GM18502 (cell line): Measurements from ENCODE around the gene CENPE.
"Not testable (repeated sequence)": the region's sequence is repeated elsewhere in the genome, so short reads cannot be mapped to it uniquely, and the experiment has no call there.

Experiments
- ATAC-seq: cut with Tn5 transposase; IDR thresholded peaks from one replicate; pipeline ENCODE4 v1.9.1; 2021; ENCODE audit warnings: mild to moderate bottlenecking; ENCODE audit not compliant: unreplicated experiment, poor library complexity

Gene CENPE, protein sequence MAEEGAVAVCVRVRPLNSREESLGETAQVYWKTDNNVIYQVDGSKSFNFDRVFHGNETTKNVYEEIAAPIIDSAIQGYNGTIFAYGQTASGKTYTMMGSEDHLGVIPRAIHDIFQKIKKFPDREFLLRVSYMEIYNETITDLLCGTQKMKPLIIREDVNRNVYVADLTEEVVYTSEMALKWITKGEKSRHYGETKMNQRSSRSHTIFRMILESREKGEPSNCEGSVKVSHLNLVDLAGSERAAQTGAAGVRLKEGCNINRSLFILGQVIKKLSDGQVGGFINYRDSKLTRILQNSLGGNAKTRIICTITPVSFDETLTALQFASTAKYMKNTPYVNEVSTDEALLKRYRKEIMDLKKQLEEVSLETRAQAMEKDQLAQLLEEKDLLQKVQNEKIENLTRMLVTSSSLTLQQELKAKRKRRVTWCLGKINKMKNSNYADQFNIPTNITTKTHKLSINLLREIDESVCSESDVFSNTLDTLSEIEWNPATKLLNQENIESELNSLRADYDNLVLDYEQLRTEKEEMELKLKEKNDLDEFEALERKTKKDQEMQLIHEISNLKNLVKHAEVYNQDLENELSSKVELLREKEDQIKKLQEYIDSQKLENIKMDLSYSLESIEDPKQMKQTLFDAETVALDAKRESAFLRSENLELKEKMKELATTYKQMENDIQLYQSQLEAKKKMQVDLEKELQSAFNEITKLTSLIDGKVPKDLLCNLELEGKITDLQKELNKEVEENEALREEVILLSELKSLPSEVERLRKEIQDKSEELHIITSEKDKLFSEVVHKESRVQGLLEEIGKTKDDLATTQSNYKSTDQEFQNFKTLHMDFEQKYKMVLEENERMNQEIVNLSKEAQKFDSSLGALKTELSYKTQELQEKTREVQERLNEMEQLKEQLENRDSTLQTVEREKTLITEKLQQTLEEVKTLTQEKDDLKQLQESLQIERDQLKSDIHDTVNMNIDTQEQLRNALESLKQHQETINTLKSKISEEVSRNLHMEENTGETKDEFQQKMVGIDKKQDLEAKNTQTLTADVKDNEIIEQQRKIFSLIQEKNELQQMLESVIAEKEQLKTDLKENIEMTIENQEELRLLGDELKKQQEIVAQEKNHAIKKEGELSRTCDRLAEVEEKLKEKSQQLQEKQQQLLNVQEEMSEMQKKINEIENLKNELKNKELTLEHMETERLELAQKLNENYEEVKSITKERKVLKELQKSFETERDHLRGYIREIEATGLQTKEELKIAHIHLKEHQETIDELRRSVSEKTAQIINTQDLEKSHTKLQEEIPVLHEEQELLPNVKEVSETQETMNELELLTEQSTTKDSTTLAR (N-terminal part only)

DNA sequence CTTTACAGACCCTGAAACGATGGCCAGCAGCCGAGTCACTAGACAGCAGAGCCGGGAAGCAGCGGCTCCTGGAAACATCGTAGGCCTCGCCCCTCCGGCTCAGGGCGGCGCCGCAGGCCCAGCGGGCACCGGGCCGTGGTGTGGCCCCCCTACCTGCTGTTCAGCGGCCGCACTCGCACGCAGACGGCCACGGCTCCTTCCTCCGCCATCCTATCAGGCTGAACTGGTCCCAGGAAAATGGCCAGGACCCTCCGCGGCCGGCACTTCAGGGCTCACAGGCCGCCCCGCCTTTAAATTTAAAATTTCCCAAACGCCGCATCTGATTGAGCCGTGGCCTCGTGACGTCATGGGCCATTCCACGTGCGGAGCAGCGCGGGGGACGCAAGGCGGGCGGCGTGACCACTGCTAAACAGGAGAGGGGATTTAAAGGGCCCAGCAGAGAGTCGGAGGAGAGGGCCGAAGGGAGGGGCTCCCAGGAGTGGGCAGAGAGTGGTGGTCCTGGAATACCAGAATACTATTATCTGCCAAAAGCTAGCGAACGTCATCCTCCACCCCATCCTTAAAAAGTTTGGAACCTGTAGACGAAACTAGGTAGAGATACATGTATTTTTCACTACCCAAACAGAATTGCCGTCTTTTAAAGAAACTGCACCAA, at the start of gene CENPE:
TSS of gene CENPE (minus strand) at position 233 of the 655 bp plus-strand sequence. CDS start at position 209, 24 bp downstream.
- ATAC-seq, result peak; percentile 95

DNA sequence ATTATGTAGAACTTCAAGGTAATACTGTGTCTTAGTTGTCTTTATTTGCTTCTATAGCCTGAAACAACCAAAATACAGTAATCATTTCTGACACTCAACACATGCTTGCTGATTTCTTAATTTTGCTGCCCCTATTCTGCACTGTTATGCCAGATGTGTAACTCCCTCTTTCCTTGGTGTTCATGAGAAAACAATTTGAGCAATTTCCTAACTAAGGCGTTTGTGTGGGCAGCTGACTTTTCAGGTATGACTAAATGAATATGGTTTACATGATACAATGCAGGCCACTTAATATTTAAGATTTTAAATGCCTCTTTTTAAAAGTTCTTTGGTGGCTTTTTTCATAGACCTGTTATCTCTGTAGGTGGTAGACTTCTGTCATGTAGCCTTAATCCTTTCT, 46.1 kb upstream of the CENPE start:
- no peak for ATAC-seq

DNA sequence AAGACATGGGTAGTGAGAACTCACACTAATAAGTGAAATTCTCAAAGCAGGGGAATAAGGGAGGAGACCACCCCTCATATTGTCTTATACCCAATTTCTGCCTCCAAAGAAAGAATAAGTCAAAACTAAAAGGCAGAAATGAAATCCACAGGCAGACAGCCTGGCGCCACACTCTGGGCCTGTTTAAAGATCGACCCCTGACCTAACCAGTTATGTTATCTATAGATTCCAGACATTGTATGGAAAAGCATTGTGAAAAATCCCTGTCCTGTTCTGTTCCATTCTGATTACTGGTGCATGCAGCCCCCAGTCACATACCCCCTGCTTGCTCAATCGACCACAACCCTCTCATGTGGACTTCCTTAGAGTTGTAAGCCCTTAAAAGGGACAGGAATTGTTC, 32.8 kb upstream of the CENPE start:
- not testable (repeated sequence) for ATAC-seq

- not testable (repeated sequence) for ATAC-seq
Measured at GRCh38 chr4:103223556-103223955, 25.4 kb upstream of the CENPE start.

DNA sequence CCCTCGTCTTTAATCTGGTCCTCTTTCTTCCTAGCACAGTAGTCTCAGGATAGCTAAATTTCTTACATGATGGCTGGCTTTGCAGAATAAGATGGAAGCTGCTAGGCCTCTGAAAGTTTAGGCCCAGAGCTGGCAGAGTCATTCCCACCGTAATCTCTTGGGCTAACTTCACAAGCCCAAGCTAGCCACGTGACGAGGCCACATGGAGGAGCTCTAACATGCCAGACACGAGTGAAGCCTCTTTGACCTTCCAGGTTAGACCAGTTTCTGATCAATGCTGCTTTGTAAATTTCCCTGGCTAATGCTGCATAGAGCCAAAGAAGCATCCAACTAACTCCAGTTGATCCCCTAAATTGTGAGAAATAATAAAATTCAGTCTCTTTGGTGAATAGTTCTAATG, 9.5 kb upstream of the CENPE start:
- ATAC-seq, result no peak

- no peak for ATAC-seq
Measured at GRCh38 chr4:103204111-103204510, 6.0 kb upstream of the CENPE start.

DNA sequence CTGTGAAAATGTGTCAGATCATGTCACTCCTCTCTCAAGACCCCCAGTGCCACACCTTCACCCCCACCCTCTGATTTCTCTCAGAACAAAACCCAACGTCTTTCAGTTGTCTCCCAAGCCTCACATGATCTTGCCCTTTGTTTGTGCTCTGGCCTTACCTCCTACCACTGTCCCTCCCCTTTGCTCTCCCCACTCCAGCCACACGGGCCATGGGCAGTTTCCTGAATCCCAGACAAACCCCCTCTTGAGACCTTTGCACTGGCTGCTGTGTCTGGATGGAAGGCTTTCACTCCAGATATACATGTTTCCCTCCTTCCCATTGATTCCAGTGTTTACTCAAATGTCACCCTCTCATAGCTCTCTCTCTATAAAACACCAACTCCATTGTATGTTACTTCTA, 3.6 kb upstream of the CENPE start:
- ATAC-seq, result no peak

GRCh38 chr4:103201253-103201652, 3.1 kb upstream of the CENPE start:
- no peak for ATAC-seq

DNA sequence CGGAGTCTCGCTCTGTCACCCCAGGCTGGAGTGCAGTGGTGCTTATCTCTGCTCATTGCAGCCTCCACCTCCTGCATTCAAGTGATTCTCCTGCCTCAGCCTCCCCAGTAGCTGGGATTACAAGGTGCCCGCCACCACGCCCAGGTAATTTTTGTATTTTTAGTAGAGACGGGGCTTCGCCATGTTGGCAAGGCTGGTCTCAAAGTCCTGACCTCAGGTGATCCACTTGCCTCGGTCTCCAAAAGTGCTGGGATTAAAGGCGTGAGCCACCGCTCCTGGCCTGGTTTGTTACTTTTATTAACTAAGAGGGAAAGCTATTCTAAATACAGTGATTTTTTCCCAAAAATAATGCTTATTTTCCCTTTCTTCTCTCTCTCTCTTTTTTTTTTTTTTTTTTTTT, 866 bp upstream of the CENPE start:
- ATAC-seq, result no peak

DNA sequence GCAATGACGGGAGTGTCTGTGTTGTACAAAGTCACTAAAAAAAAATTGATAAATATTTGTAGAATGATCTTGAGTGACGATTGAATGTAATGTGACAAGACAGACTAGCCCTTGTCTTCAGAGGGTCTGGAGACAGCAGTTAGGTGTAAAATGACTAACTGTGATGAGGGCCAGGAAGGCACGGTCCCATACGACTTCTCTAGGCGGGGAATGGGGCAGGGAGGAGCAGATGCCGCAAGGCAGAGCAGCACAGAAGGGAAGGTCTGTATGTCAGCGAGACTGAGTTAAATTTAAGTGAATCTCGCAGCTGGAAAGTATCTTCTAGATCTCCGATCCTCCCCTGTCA, 405 bp downstream of the CENPE start:
- peak; percentile 55 for ATAC-seq

DNA sequence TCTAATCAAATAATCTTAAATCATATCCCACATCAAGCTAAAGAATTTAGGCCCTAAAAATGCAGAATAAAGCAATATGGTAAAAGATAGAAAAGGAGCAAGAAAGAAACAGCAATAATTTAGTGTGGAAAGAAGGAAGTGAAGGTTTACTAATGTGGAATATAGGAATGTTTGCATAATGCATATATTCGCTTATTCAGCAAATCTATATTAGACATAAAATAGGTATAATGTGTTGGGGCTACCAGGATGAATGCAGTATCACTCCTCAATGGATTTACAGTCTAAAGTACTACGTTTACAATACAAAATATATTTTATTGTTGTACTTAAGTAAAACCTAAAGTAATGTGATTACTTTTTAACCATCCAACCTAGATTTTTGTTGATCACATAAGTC, 4.7 kb downstream of the CENPE start:
- ATAC-seq, result no peak

GRCh38 chr4:103171006-103171405, 27.1 kb downstream of the CENPE start:
- no peak for ATAC-seq

DNA sequence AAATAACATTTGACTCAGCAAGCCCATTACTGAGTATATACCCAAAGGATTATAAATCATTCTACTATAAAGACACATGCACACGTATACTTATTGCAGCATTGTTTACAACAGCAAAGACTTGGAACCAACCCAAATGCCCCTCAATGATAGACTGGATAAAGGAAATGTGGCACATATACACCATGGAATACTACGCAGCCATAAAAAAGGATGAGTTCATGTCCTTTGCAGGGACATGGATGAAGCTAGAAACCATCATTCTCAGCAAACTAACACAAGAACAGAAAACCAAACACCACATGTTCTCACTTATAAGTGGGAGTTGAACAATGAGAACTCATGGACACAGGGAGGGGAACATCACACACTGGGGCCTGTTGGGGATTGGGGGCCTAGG, 28.4 kb downstream of the CENPE start:
- ATAC-seq, result not testable (repeated sequence)

DNA sequence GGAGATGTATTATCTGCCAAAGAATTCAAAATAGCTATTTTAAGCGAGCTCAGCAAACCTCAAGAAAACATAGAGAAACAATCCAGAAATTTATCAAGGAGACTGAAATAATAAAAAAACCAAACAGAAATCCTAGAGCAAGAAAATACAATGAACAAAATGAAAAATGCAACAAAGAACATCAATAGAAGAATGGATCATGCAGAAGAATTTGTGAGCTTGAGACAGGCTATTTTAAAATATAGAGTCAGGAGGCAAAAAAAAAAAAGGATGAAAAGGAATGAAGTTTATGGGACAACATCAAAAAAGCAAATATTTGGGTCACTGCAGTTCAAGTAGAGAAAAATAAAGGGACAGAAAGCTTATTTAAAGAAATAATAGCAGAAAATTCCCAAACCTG, 29.1 kb downstream of the CENPE start:
- ATAC-seq, result no peak

DNA sequence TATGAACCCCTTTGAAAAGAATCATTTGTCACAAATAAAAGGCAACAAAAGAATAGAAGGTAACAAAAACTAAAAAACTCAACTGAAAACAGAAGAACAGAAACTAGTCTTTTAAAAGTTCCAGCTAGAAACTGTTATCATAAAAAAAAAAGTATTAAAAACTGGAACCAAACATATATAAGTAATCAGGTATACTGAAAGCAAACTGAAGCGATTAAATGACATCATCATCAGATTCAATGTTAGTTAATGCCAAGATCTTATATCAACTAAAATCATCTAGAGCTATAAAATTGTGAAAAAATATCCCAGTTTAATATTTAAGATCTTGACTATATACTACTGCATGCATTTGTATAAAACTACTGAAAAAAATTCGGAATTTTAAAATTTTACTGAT, 36.0 kb downstream of the CENPE start:
- no peak for ATAC-seq

- ATAC-seq, result no peak
Measured at GRCh38 chr4:103158760-103159159, 39.4 kb downstream of the CENPE start.

DNA sequence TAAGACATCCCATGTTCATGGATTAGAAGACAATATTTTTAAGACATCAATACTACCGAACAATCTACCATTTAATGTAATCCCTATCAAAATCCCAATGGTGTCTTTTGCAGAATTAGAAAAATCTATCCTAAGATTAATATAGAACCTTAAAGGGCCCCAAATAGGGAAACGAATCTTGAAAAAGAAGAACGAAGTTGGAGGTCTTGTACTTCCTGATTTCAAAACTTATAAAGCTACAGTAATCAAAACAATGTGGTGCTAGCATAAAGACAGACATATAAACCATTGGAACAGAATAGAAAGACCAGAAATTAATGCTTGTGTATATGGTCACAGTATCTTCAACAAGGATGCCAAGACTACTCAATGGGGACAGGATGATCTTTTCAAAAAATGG, 42.0 kb downstream of the CENPE start:
- no peak for ATAC-seq

DNA sequence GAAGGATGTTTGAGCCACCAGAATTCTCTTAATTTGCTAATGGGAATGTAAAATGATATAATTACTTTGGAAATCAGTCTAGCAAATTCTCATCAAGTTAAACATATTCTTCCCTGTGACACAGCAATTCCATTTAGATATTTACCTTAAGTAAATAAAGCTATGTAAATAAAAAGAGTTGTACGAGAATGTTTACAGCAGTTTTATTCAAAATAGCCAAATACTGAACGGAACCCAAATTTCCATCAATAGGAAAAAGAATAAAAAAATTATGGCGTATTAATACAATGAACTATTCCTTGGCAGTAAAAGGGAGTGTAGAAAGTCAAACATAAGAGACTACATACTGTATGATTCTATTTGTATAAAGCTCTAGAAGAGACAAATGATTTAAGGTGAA, 45.8 kb downstream of the CENPE start:
- no peak for ATAC-seq

GRCh38 chr4:103150677-103151076, 47.5 kb downstream of the CENPE start:
- ATAC-seq, result no peak

DNA sequence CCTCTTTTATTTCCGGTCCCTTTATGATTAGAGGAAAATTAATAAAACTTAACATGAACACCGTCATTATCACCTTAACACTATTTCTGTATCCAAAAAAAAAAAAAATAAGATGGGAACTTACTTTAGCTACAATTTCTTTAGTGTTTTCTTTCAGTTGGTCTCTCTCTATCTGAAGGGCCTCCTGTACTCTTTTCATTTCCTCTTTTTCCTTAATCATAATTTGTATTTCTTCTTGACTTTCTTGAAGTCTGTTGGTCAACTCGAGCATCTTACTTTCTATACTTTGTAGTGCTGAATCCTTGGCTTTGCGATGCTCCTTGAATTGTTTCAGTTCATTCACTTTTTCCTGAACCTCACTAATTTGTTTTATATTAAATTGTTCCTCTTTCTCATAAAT, 53.2 kb downstream of the CENPE start:
- ATAC-seq, result no peak
